CD14-positive monocyte (primary cell): Measurements from ENCODE around the gene RCOR3. TPM values are rescaled to one million over a fixed set of nuclear protein-coding genes. Genes with fewer than 3 reads are reported as not detected.

ENCODE experiments used
- DNase-seq, 3 donors: peaks; one replicate each; pipeline ENCODE4 v3.0.0-alpha.2; 2011 to 2022
- H2AFZ ChIP-seq: 2 replicates; pipeline ENCODE4 v1.6.0; 2012; ENCODE audit warnings: mild to moderate bottlenecking, low read depth, low read length, inconsistent platforms; ENCODE audit not compliant: insufficient read depth, poor library complexity, severe bottlenecking
- H3K27ac ChIP-seq, 2 donors: 1 replicate in 1 of 2; 2 replicates in 1 of 2; pipeline ENCODE4 v1.5.1; 2012 to 2013; ENCODE audit warnings: low read length in 2 of 2, control low read depth in 1 of 2, inconsistent platforms in 1 of 2, low read depth in 1 of 2, mild to moderate bottlenecking in 1 of 2
- H3K27me3 ChIP-seq, 2 donors: one replicate each; pipeline versions ENCODE4 v1.6.0 to v1.6.1; 2011 to 2013; ENCODE audit warnings: low read length in 2 of 2; ENCODE audit not compliant: control insufficient read depth in 2 of 2, insufficient read depth in 2 of 2
- H3K36me3 ChIP-seq, 2 donors: replicated peaks in 1 of 2; 1 replicate in 1 of 2; 2 replicates in 1 of 2; pipeline versions ENCODE4 v1.5.1 to v1.6.1; 2012 to 2013; ENCODE audit warnings: low read length in 2 of 2, control low read depth in 1 of 2, inconsistent platforms in 1 of 2, mild to moderate bottlenecking in 1 of 2; ENCODE audit not compliant: insufficient read depth in 2 of 2, control insufficient read depth in 1 of 2
- H3K4me1 ChIP-seq, 2 donors: 1 replicate in 1 of 2; 2 replicates in 1 of 2; pipeline versions ENCODE4 v1.5.1 to v1.6.1; 2012 to 2013; ENCODE audit warnings: low read length in 2 of 2, control low read depth in 1 of 2, inconsistent platforms in 1 of 2, mild to moderate bottlenecking in 1 of 2, moderate library complexity in 1 of 2; ENCODE audit not compliant: insufficient read depth in 2 of 2, control insufficient read depth in 1 of 2
- H3K4me2 ChIP-seq: replicated peaks from 2 replicates; pipeline ENCODE3; 2012; ENCODE audit warnings: low read length, moderate library complexity, mild to moderate bottlenecking; ENCODE audit not compliant: poor library complexity, severe bottlenecking; ENCODE audit errors: extremely low read depth
- H3K4me3 ChIP-seq, 3 experiments: fragments of 200-600 bp in 1 of 3; sonication (generic) in 1 of 3; replicated peaks in 1 of 3; 1 replicate in 2 of 3; 2 replicates in 1 of 3; pipeline ENCODE4 v1.5.1; 2011 to 2013; ENCODE audit warnings: low read length in 3 of 3, mild to moderate bottlenecking in 3 of 3, control low read depth in 2 of 3, low read depth in 2 of 3, inconsistent platforms in 1 of 3, moderate library complexity in 1 of 3
- H3K79me2 ChIP-seq: 2 replicates; pipeline ENCODE4 v1.6.0; 2012; ENCODE audit warnings: mild to moderate bottlenecking, control low read depth, inconsistent platforms, low read length, moderate library complexity; ENCODE audit not compliant: insufficient read depth
- H3K9ac ChIP-seq: 2 replicates; pipeline ENCODE4 v1.6.0; 2017; ENCODE audit warnings: low read length, mild to moderate bottlenecking; ENCODE audit not compliant: insufficient read depth, poor library complexity, severe bottlenecking
- H3K9me3 ChIP-seq, 2 donors: replicated peaks in 1 of 2; 1 replicate in 1 of 2; 2 replicates in 1 of 2; pipeline versions ENCODE4 v1.5.1 to v1.6.1; 2012 to 2013; ENCODE audit warnings: low read length in 2 of 2, control low read depth in 1 of 2; ENCODE audit not compliant: control insufficient read depth in 1 of 2, insufficient read depth in 1 of 2
- H4K20me1 ChIP-seq: 2 replicates; pipeline ENCODE4 v1.6.0; 2012; ENCODE audit warnings: mild to moderate bottlenecking, low read length, control low read depth, moderate library complexity; ENCODE audit not compliant: insufficient read depth
- H3K27ac Mint-ChIP-seq, 7 donors: one replicate each; pipeline ENCODE4 v1.8.0; 2020; ENCODE audit warnings: mild to moderate bottlenecking in 7 of 7, mixed read lengths in 7 of 7, moderate library complexity in 6 of 7, inconsistent platforms in 2 of 7
- H3K27me3 Mint-ChIP-seq, 3 donors: one replicate each; pipeline ENCODE4 v1.8.0; 2021 to 2022; ENCODE audit warnings: low read depth in 3 of 3, mild to moderate bottlenecking in 3 of 3, mixed read lengths in 3 of 3, moderate library complexity in 3 of 3, inconsistent platforms in 1 of 3
- H3K36me3 Mint-ChIP-seq, 2 donors: one replicate each; pipeline ENCODE4 v1.8.0; 2020; ENCODE audit warnings: mixed read lengths in 2 of 2, inconsistent platforms in 1 of 2, mild to moderate bottlenecking in 1 of 2
- H3K4me1 Mint-ChIP-seq: one replicate; pipeline ENCODE4 v1.8.0; 2020; ENCODE audit warnings: mild to moderate bottlenecking, mixed read lengths
- H3K4me3 Mint-ChIP-seq, 2 donors: one replicate each; pipeline ENCODE4 v1.8.0; 2020; ENCODE audit warnings: mild to moderate bottlenecking in 2 of 2, mixed read lengths in 2 of 2, moderate library complexity in 1 of 2
- H3K9me3 Mint-ChIP-seq, 7 donors: one replicate each; pipeline ENCODE4 v1.8.0; 2020 to 2022; ENCODE audit warnings: mixed read lengths in 7 of 7, mild to moderate bottlenecking in 6 of 7, moderate library complexity in 6 of 7, inconsistent platforms in 2 of 7
- CTCF ChIP-seq: fragments of 200-600 bp; IDR thresholded peaks from one replicate; pipeline ENCODE4 v1.8.0; 2022; ENCODE audit warnings: antibody characterized with exemption, mild to moderate bottlenecking
- WGBS: methylation state at CpG from one replicate; pipeline ENCODE4 v1.1.5; 2013; ENCODE audit warnings: missing lambda C conversion rate; ENCODE audit not compliant: insufficient coverage; 5-methylcytosine and 5-hydroxymethylcytosine counted together
- intact Hi-C, 2 donors: fragments of 100-400 bp; cut with micrococcal nuclease; formaldehyde crosslinking; loops; one replicate each; pipeline versions ENCODE4 v1.15.0 to v1.15.1; 2023
- polyA plus RNA-seq, 3 donors: library from polyadenylated mRNA; depleted of rRNA in 1 of 3; unstranded in 2 of 3; stranded (reverse) in 1 of 3; fragments of 300-500 nt in 2 of 3; fragments of >200 nt in 1 of 3; fragmentation: Illumina TruSeq in 2 of 3; gene quantifications; 1 replicate in 2 of 3; 2 replicates in 1 of 3; pipeline ENCODE4 v1.2.3, GENCODE V29; 2012 to 2021

The RCOR3 gene
- polyA plus RNA-seq, 3 donors: 14.5 to 46.5 (median 21.6) TPM

GRCh38 chr1:211356723-211357407 lies 97.7 kb downstream of the RCOR3 start:
- H3K9ac ChIP-seq: no peak overlapping the region
- peaks cover 0 to 8% of the 10 kb centered on the region in 2 donors for H3K9me3 ChIP-seq
- H3K36me3 ChIP-seq: no peaks in the 10 kb centered on the region
- WGBS: 67% methylated on average over 4 of the region's 5 CpGs
- H3K27ac Mint-ChIP-seq: no peak overlapping the region
- intact Hi-C loops: no loop called here
- H4K20me1 ChIP-seq: no peaks in the 10 kb centered on the region
- H3K4me3 ChIP-seq: no peak overlapping the region
- peaks cover 4% of the 10 kb centered on the region for H3K4me1 Mint-ChIP-seq
- H3K27me3 ChIP-seq: no peaks in the 10 kb centered on the region
- H3K27me3 Mint-ChIP-seq: peaks cover 0 to 1% (median 0%) of the 10 kb centered on the region in 3 donors
- peaks cover 0 to 6% (median 2%) of the 10 kb centered on the region in 7 donors for H3K9me3 Mint-ChIP-seq
- H3K79me2 ChIP-seq: no peaks in the 10 kb centered on the region
- no peak overlapping the region for H3K4me2 ChIP-seq
- peaks cover 0 to 3% of the 10 kb centered on the region in 2 donors for H3K36me3 Mint-ChIP-seq
- no peak overlapping the region for H3K4me3 Mint-ChIP-seq
- H3K27ac ChIP-seq: no peak overlapping the region
- H2AFZ ChIP-seq: no peak overlapping the region
- no peak for DNase-seq
- no peak for TF ChIP-seq CTCF
- H3K4me1 ChIP-seq: no peaks in the 10 kb centered on the region

- H3K4me3 ChIP-seq: no peak overlapping the region
- no peak for TF ChIP-seq CTCF
- H3K4me1 Mint-ChIP-seq: no peaks in the 10 kb centered on the region
- no peak overlapping the region for H3K4me2 ChIP-seq
- no peaks in the 10 kb centered on the region for H3K27me3 Mint-ChIP-seq
- H3K27ac ChIP-seq: no peak overlapping the region
- H3K9ac ChIP-seq: no peak overlapping the region
- no peak overlapping the region for H3K27ac Mint-ChIP-seq
- H3K36me3 ChIP-seq: no peaks in the 10 kb centered on the region
- H3K9me3 Mint-ChIP-seq: no peaks in the 10 kb centered on the region
- no peak overlapping the region for H3K4me3 Mint-ChIP-seq
- no peaks in the 10 kb centered on the region for H3K4me1 ChIP-seq
- no peaks in the 10 kb centered on the region for H3K27me3 ChIP-seq
- H4K20me1 ChIP-seq: no peaks in the 10 kb centered on the region
- no peak overlapping the region for H2AFZ ChIP-seq
- no peaks in the 10 kb centered on the region for H3K79me2 ChIP-seq
- no peak for DNase-seq
- peaks cover 0 to 3% of the 10 kb centered on the region in 2 donors for H3K36me3 Mint-ChIP-seq
- no CpG with 5 or more reads among the region's 1 CpG for WGBS
- no peaks in the 10 kb centered on the region for H3K9me3 ChIP-seq
- intact Hi-C loops: no loop called here
Measured at GRCh38 chr1:211358685-211359084, 99.5 kb downstream of the RCOR3 start.
